T follicular helper cell (primary cell): Measurements from ENCODE around the gene CCN5.
"Not testable (repeated sequence)": the region's sequence is repeated elsewhere in the genome, so short reads cannot be mapped to it uniquely, and the experiment has no call there.

Experiments
- DNase-seq: peaks from one replicate; pipeline ENCODE4 v3.0.0-alpha.2; 2020; ENCODE audit warnings: low read depth
- total RNA-seq, 2 experiments: gene quantifications; one replicate each; lab custom pipeline; 2026; lab: John Stamatoyannopoulos, UW

The CCN5 gene, protein sequence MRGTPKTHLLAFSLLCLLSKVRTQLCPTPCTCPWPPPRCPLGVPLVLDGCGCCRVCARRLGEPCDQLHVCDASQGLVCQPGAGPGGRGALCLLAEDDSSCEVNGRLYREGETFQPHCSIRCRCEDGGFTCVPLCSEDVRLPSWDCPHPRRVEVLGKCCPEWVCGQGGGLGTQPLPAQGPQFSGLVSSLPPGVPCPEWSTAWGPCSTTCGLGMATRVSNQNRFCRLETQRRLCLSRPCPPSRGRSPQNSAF
- total RNA-seq = 0 reads per million in 2 experiments

DNA sequence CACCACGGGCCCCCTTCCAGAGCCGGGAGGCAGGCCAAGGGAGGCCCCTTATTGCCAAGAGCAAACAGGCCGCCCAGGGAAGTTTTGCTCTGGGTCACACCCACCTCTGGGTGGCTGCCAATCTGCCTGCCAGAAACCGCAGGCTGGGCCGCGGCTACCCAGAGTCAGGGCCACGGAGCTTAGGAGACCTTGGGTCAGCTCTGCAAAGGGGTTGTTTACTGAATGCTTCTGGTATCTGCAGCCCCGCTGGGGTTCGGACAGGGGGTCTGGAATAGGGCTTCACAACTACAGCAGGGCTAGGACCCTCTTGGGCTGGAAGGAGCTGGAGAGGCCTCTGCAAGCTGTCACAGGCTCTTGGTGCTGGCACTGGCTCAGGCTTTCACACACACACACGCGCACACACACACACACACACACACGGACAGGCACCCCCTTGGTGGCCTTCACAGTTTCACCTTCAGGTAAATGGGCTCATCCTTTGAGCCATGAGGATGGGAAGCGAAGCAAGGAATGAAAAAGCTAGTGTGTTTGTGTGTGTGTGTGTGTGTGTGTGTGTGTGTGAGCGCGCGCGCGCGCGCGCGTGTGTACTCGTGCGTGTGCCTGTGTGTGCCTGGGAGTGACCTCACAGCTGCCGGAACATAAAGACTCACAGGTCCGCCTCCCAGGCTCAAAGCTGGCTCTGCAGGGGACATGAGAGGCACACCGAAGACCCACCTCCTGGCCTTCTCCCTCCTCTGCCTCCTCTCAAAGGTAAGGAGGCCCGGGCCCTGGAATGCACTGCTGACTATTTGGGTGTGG is at the start of gene CCN5:
Gene CCN5, plus strand, starts transcription at position 669 of the 798 bp plus-strand sequence. Its CDS starts 22 bp downstream, at position 691.
- DNase-seq = no peak

DNA sequence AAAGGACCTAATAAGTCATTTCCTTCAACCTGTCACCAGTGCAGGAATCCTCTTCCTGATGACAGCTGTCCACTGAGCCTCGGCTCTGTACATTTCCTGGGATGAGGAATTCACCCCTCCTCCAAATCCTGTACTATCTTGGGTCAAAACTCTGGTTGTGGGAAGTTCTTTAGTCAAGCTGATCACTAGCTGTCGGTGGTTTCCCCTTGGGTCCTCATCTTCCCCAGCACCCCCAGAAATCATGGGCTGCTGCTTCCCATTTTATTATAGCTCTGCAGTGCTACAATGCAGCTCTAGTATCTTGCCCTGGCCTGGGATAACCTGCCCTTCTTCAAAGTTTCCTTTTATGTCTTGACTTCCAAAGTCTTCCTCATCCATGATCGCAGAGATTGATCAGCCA is 49.1 kb upstream of the CCN5 start:
- DNase-seq = no peak

DNA sequence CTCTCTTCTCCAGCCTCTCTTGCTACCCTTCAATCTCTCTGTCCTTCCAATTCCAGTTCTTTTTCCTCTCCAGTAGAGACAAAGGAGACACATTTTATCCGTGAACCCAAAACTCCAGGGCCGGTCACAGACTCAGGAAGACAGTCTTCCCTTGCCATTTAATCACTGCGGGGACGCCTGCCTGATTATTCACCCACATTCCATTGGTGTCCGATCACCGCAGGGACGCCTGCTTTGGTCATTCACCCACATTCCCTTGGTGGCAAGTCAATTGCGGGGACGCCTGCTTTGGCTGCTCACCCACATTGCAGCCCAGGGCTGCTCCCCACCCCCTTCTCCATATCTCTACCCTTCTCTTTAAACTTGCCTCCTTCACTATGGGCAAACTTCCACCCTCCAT is 44.3 kb upstream of the CCN5 start:
- DNase-seq = not testable (repeated sequence)

DNA sequence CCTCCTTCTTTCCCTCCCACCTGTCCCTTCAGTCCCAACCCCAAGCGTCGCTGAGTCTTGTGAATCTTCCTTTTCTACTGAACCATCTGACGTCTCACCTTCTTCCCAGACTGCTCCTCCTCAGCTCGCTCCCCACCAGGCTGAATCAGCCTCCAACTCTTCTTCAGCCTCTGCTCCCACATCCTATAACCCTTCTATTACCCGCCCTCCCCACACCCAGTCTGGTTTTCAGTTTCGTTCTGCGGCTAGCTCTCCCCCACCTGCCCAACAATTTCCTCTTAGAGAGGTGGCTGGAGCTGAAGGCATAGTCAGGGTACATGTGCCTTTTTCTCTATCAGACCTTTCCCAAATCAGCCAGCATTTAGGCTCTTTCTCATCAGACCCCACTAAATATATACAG is 43.6 kb upstream of the CCN5 start:
- DNase-seq = peak; percentile 42

DNA sequence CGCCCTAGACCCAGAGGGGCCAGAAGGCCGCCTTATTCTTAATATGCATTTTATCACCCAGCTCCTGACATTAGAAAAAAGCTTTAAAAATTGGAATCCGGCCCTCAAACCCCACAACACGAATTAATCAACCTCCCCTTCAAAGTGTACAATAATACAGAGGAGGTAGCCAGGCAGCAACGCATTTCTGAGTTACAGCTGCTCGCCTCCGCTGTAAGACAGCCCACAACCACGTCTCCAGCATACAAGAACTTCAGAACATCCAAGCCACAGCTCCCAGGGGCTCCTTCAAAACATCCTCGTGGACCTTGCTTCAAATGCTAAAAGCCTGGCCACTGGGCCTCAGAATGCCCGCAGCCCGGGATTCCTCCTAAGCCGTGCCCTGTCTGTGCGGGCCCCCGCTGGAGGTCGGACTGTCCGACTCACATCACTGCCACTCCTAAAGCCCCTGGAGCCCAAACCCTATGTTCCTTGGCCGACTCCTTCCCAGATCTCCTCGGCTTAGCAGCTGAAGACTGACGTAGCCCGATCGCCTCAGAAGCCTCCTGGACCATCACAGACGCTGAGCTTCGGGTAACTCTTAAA is 42.8 kb upstream of the CCN5 start:
- DNase-seq = not testable (repeated sequence)

DNA sequence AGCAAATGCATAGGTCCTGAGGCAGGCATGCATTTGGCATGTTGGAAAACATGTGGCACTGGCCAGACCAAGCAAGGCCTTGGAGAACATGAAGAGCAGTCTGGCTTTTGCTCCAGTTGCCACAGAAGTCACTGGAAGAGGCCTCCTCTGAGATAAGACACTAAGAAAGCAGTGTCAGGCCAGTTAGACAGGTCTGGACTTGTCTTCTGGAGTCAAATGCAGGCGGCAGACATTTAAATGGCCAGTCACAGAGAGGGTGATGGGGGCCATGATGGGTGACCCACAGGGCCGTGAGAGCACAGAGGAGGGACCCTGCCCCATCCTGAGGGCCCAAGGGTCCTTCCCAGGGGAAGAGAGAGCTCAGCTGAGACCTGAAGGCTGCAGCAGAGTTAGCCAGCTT is 36.9 kb upstream of the CCN5 start:
- DNase-seq = no peak

DNA sequence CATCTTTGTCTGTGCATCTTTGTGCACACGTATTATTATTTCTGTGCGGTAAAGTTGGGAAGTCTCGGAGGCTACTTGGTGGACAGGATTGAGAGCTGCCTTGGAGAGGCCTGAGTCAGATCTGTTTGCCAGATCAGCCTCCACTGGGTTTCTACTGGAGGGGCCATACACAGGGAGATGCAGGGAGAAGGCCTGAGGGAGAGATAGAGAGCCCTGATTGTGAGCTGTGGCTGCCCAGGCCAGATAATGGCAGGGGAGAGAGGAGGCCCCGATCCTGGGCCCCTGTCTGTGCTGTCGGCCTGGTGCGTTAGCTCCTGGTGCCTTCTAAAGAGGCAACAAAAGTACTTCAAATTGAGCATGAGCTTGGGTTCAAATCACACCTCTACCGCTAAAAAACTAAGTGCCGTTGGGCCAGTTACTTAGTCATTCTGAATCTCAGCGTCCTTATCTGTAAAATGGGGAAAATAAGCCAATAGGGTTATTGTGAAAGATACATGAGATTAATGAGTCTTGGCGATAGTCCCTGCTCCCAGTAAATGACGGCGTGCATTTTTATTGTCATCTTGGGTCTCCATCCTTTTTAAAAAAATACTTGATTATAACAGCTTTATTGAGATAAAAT is 36.1 kb upstream of the CCN5 start:
- DNase-seq = no peak

DNA sequence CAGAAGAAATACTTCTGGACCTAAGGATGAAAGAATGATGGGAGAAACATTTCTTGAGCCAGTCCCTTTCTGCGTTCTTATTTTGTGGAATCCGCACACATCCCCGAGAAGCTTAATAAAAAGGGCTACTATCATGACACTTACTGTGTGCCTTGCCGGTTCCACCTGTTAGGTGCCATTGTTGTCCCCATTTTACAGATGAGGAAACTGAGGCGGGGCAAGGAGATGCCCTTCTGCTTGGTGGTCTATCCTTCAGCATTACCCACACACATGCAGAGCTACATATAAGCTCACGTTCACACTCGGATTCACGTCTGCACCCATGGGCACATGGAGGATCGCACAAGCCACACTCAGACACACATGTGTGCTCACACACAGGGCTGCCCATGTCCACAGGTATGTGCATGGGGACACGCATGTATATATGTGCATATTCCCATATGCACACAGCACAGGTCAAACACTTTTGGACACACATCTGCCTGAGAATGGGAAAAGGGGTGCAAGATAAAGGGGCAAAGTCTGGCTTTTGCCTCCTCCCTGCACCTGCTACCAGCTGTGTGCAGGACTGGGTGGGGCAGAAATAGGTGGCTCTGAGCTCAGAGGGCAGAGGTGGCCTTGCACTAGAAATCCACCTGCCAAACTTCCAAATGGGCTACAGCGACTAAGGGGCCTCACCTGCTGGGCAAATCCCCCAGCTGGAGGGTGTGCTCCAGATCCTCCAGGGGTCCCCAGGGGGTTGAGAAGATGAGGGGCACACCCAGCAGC is 33.2 kb upstream of the CCN5 start:
- DNase-seq = no peak

DNA sequence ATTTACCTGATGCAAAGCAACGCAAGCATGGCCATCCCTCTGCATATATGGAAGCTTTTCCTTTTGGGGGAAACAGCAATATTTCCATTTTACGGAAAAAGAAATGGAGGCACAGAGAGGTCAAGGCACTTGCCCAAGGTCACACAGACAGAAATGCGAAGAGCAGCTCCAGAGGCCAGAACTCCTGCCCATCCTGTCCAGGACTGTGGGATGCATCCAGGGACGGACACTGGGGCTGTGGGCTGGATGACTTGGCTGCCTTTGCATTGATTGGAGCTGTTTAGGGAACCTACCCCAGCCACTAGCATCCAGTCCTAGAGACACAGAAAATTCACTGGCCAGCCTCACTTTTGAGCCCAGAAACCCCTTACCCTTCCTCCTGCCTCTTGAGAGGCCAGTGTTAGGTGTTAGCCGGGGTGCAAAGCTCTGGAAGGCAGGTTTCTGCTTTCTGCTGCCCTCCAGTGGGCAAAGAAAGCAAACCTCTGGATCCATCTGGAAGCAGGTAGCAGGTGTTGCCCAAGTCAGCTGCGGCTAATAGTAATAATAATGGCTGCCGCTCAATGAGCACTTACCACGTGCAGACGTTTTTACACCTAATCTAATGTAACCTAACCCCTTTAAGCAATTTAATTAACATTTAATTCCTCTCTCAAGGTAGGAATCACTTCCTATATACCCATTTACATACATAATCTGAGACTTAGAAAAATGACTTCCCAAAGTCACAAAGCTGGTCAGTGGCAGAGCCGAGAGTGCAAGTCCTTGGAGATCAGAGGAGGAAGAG is 31.7 kb upstream of the CCN5 start:
- DNase-seq = peak; percentile 15

DNA sequence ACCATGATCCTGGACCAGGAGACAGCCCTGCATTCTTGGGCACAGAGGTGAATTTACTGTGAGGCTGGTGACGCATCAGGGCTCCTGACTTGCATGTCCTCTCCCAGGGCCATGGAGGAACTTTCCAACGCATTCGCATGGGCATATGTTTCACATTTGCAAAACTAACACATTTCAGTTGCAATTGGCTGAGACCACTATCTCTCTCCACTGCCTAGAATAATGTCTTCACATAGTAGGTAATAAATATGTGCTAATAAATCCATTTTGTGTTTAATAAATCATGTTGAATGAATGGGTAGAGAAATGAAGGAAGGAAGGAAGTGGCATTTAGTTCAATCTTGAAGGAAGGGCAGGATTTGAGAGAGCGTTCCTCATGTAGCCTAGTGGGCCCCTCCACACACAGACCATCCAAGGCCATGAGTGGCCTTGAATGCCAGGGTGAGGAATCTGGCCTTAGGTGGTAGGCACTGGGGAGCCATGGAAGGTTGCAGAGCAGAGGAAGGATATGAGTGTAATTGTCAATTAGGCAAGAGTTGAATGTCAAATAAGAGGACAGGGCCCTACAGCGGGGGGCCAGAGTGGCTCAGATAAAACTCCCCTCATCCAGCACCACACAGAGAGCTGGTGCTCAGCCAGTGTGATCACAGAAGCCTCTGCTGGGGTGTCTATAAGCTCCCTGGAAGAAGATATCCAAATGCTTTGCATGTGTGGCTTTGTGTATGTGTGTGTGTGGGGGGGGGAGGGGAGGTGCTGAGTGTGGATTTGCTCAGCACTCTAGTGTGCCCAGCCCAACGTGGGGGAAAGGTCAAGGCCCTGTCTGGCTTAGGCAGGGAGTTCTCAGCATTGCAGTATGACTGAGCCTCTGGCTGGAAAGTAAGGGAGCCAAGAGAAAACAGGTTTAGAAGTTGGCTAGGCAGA is 30.9 kb upstream of the CCN5 start:
- no peak for DNase-seq

DNA sequence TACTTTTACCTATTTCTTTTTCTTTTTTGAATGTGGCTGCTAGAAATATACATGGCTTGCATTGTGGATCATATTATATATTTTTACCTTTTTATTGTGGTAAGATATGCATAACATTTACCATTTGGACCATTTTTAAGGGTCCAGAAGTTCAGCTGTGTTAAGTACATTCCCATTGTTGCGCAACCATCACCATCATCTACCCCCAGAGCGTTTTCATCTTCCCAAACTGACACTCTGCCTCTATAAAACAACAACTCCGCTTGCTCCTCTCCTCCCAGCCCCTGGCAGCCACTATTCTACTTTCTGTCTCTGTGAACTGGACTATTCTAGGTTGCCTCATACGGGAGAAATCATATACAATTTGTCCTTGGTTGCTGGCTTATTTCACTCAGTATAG is 28.2 kb upstream of the CCN5 start:
- DNase-seq = no peak

DNA sequence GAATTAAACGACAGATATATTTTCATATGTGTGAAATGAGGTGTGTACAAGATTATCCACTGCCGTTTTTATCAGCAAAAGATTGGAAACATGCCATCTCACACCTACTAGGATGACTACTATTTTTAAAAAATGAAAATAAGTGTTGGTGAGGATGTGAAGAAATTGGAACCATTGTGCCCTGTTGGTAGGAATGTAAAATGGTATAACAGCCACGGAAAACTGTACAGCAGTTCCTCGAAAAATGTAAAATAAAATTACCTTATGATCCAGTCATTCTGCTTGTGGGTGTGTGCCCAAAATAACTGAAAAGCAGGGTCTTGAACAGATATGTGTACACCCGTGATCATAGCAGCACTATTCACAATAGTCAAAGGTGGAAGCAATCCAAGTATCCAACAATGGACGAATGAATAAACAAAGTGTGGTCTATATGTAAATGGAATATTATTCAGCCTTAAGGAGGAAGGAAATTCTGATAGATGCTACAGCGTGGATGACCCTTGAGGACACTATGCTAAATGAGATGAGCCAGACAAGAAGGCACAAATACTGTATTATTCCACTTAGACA is 27.0 kb upstream of the CCN5 start:
- no peak for DNase-seq

DNA sequence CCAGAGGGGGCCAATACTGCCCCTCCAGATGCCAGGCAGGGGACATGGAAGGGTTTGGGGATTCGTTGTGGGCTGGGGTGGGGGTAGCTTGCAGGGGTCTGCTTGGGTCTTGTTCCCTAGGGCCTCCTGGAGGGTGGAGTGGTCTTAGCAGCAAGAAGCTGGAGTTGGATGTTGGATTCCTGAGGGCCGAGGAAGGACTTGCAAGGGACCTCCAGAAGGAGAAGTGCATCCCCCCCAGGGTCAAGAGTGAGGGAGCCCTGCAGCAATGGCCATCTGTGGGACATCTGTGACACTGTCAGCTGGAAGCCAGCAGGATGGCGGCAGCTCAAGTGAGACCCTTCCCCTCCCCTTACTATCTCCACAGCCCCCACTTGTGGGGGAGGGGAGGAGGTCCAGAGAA is 25.4 kb upstream of the CCN5 start:
- no peak for DNase-seq

DNA sequence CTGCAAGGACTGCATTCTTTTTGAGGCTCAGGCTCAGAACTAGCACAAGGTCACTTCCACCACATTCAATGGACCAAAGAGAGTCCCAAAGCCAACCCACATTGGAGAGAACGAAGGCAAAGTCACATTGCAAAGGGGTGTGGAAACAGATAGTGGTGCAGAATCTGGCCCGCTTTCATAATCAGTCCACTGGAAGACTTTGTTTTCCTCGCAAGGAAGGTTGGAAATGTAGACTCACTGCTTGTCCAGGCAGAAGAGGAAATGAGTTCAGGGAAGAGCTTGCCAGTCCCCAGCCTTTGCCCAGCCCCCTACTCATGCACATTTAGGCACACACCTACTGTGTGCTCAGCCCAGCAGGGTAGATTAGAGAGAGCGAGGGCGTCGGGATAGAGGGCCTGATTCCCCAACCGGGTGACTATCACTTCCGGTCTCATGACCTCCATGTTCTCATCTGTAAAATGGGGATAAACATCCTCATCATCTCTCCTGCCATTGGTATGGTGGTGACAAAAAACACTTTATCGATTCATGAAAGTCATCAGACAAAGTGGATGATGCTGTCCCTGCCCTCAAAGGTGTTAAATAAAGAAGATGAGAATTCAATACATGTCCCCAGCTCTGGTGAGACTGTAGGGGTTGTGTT is 24.3 kb upstream of the CCN5 start:
- no peak for DNase-seq

DNA sequence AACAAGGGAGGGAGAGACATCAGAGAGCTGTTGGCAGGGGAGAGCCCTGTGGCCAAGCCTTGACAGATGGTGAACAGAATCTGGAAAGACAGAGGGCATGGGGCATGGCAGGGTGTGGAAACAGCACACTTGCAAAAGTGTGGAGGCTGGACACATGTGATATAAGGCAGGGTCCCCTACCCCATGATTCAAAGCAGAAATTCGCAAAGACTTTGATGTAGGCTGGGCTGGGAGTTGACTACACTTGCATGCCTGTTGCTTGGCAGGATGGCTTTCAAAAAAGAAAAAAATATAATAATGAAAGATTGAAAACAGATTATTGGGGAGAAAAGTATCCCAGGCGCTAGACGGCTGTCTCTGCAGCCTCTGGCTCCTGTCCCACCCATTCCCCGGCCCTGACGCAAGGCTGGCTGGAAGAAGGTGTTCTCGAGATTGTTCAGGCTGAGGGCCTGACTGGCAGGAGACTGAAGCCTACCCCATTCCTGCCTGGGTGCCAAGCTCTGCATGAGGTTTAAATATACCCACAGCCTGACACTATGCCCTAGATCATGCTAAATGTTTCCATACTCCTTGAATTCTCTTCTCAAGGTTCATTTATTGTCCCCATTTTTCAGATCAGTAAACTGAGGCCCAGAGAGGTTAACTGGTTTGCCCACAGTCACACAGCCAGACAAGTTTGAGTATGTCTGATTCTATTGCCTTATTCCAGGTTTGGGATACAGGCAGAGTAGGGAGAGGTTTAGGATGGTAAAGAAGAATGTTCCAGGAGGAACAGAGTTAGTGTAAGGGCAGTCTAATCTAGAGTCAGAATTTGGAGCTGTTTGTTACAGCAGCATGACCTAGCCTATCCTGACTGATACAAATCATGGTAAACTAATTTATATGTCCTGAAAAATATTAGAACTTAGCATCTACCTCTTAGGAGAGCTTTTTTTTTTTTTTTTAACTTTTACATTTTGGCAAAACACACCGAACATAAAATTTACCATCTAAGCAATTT is 23.4 kb upstream of the CCN5 start:
- DNase-seq = no peak

DNA sequence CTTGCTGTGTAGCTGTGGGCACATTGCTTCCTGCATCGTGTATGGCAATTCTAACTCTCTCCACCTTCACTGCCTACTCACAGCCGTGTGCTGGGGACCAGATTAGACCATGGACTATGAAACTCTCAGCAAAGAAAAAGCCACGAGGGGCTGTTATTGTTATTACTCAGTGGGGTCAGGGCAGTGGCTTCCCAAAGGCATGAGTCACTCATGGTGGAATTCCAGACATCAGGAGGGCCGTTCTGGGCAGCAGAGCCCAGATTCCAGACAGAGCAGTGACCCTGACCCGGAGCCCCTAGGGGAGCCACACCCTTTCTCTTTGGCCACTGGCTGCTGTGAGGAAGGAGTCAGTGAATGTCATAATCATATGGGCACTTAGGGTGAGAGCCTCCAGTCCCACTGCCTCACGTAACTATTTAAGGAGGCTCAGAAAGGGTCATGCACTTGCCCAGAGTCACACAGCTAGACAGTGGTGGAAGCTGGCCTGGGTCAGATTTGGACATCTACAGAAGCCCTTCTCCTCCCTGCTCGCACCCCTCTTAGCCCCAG is 22.2 kb upstream of the CCN5 start:
- DNase-seq = no peak

DNA sequence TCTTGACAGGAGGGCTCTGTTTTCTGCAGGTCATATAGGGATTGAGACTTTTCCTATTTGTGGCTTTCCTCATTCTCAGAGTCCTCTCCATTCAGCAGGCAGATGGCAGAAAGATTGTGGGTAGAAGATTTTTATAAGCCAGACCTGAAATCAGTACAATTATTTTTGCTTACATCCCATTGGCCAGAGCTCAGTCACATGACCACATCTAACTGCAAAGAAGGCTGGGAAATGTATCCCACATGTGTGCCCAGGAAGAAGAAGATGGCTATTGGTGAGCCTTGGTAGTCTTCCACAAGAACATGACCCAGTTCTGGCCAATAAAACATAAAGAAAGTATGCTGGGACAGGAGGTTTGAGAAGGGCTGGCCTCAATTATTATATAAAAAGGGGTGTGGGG is 21.5 kb upstream of the CCN5 start:
- no peak for DNase-seq

DNA sequence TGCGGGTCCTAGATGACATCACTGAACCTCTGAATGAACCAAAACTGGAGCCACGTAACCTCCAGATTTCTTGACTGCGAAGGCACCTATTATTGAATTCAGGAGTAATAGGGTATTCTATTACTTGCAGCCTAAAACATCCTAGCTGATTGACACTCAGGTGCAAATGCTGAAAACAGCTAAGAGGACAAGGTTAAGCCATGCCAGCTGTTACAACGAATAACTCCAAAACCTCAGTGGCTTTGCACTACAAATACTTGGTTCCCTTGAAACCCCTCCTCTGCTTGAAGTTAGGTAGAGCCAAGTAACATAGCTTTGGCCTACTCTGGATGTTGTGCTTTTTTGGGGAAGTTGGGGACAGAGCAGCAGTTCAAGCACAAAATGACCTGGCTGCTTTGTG is 21.0 kb upstream of the CCN5 start:
- no peak for DNase-seq
